NOMO-1 treated with DMSO at 0.1 percent for 48 hours (cell line): ENCODE results near the gene HIKESHI.
A peak's percentile ranks its signal among the peaks of the same experiment; 100 is the strongest.
"Not testable (repeated sequence)": the region's sequence is repeated elsewhere in the genome, so short reads cannot be mapped to it uniquely, and the experiment has no call there.

ENCODE experiments used
- DNase-seq: peaks from one replicate; lab custom pipeline; 2025; ENCODE audit not compliant: unreplicated experiment; lab: John Stamatoyannopoulos, UW

Gene HIKESHI, protein sequence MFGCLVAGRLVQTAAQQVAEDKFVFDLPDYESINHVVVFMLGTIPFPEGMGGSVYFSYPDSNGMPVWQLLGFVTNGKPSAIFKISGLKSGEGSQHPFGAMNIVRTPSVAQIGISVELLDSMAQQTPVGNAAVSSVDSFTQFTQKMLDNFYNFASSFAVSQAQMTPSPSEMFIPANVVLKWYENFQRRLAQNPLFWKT

DNA sequence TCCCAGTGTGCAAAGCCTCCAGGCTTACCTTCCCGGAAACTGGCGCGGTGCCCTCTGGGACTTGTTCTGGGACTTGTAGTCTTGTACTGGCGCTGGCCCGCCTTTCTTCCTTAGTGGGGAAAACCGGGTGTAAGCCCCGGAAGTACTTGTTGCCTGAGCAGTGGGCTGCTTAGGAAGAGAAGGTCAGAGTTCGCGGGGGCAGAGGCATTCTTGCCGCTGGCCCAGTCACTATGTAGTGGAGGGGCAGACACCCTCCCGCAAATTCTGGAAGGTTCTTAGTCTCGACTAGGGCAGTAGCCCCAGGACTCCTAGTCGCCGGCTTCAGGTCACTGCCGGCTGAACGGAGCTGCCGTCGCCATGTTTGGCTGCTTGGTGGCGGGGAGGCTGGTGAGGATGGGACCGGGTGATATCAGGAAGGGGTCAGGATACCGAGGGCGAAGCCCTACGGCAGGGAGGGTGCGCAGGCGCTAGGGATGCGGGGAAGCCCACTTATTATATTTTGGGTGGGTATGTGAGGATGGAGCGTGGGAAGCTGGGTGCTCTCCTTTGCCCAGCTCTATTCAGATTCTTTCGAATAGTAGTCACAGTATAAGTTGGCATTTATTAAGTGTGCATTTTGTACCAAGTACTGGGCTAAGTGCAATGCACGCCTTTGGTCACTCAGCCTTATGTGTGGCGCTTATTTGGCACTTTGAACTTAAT, at the start of gene HIKESHI:
TSS of gene HIKESHI (plus strand) at position 149 of the 702 bp plus-strand sequence. CDS start at position 358, 209 bp downstream.
- DNase-seq: peak; percentile 94

- no peak for DNase-seq
Observed at GRCh38 chr11:86255896-86256295, 46.1 kb upstream of the HIKESHI start.

DNA sequence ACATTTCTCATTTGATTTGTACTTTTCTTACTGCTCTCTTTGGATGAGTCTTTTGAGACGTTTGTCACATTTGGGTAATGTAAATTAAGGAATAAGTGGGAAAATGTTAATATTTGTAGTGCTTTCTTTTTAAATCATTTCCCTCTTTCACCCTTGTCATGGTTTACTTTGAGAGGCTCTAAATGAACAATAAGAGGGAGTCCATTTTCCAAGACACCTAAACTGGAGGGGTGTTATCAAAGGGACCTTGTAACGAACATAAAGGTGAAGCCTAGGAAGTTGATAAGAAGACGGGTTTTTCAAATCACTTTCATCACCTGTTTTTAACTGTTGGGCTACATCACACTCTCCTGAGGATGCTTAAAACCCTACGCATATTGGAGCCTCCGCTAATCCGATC, 45.4 kb upstream of the HIKESHI start:
- DNase-seq: no peak

DNA sequence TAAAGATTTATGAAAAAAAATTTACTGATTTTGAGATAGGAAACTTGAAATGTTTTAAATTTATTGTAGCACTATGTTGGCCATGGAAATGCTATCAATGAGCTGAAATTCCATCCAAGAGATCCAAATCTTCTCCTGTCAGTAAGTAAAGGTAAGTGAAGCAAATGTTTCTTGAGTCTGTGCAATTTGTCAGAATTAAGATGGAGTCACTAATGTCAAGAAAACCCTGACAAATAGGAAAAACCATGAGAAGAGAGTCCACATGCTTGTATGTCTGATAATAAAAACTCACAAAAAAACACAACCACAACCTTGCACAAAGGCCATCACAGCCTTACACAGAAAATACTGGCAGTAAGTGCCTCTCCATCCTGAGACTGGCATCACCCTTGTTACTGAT, 44.6 kb upstream of the HIKESHI start:
- DNase-seq: no peak

DNA sequence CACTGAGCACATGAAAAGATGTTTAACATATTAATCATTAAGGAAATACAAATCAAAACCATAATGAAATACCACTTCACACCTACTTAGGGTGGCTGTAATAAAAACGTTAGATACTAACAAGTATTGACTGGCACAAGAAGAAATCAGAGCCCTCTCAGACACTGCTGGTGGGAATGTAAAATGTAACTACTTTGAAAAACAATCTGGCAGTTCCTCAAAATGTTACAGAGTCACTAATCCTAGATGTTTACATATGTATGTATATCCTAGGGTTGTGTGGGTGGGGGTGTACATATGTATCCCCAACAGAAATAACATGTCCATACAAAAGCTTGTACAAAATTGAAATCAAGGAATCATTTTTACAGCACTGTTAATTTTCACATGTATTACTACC, 42.3 kb upstream of the HIKESHI start:
- DNase-seq: no peak

GRCh38 chr11:86261328-86261727, 40.7 kb upstream of the HIKESHI start:
- no peak for DNase-seq

DNA sequence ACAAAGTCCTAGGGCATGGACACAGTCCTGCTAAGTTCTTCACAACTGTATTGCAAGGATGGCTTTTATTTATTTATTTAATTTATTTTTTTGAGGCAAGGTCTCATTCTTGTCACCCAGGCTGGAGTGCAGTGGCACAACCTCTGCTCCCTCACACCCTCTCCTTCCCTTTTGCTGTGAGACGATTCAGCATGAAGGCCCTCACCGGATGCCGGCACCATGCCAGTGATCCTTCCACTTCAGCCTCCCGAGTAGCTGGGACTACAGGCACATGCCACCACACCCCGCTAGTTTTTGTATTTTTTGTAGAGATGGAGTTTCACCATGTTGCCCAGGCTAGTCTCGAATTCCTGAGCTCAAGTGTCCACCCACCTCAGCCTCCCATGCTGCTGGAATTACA, 39.7 kb upstream of the HIKESHI start:
- no peak for DNase-seq

DNA sequence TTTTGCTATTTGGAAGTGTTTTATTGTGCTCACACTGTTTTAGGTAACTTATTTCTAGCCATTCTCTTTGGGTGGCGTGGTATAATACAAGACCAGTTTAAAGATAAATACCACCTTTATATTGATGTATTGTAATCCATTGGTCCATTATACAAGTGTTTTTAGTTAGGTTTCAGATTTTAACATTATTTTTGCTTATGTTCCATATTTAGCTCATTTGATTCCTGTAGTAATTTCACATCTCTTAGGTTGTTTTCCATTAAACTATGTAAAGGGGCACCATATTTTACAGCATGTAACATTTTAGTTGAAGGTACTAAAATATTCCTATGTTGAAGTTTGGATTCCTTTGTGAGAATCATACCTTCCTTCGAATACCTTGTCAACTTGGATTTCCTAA, 37.4 kb upstream of the HIKESHI start:
- no peak for DNase-seq

GRCh38 chr11:86265194-86265593, 36.8 kb upstream of the HIKESHI start:
- DNase-seq: no peak

GRCh38 chr11:86269645-86270044, 32.4 kb upstream of the HIKESHI start:
- DNase-seq: no peak

DNA sequence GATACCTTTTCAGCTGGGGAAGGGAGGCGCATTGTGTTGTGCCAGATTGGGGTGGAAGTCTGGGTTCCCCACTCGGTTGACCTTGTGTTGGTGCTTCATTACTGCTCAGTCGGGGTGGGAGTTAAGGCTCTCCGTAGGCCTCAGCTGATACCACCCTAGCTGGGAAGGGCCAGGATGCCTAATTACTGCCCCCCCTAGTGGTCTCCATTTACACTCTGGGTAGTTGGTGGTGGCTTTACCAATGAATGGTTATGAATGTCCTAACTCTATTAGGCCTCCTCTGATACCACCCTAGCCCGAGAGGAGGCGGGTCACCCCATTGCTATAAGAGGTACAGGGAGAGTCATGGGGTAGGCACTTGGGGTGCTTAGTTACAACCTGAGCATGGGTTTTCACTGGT, 27.5 kb upstream of the HIKESHI start:
- DNase-seq: no peak

- no peak for DNase-seq
Observed at GRCh38 chr11:86274999-86275398, 27.0 kb upstream of the HIKESHI start.

- DNase-seq: no peak
Observed at GRCh38 chr11:86275493-86276370, 26.3 kb upstream of the HIKESHI start.

GRCh38 chr11:86277741-86278140, 24.3 kb upstream of the HIKESHI start:
- no peak for DNase-seq

- DNase-seq: no peak
Observed at GRCh38 chr11:86278226-86278625, 23.8 kb upstream of the HIKESHI start.

DNA sequence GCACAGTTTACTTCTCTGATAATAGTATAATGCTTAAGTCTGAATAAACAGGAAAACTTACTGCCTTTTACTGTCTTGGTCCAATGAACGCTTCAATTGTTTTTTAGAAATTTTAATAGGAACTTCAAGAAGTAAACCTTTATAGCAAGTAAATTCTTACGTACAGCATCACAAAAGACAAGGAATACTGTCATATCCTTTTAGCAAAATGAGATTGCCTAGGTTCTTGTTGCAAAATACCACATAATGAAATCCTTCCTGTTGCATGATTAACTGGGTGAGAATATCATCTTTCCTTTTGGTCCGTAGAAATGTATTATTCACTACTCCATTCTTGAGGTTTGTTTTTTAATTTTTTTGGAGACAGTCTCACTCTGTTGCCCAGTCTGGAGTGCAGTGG, 22.3 kb upstream of the HIKESHI start:
- no peak for DNase-seq

DNA sequence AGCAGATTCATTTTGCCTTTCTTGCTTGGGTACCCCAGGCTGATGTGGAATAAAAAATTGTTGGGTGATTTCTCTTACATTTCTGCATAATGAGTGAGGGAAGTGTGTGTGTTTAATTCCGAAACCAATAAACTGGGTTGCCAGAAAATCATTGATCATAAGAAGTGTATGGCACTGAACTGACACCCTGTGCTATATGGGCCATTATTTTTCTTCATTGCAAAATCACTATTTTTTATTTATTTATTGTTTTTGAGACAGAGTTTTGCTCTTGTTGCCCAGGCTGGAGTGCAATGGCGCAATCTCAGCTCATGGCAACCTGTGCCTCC, 14.6 kb upstream of the HIKESHI start:
- no peak for DNase-seq

DNA sequence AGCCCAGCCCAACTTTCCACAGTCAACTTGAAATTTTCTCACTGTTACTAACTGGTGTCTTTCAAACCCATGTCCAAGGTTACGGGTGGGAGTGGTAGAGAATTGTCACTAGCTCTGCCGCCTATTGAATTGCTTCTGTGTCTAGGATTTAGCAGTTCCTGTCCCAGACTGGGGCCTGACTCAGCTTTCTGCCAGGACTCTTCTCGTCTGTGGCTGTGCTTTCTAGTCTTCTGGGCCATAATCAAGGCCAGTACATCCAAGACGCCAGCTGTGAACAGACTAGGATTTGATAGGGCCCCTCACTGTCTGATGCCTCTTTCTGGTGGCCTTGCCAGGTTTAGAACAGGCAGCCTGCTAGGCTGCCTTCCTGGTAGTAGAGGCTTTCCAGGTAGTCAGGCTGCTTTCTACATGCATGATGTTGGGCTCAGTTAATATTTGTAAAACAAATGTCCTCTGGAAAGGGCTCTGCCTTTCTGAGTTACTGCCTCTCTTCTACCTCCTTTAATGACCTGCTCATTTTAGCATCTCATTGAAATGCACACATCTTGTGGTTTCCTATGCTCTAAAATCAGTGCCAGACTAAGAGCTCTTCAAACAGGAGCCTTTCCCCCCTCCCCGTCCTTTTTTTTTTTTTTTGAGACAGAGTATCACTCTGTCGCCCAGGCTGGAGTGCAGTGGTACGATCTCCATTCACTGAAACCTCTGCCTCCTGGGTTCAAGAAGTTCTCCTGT, 13.1 kb upstream of the HIKESHI start:
- no peak for DNase-seq

DNA sequence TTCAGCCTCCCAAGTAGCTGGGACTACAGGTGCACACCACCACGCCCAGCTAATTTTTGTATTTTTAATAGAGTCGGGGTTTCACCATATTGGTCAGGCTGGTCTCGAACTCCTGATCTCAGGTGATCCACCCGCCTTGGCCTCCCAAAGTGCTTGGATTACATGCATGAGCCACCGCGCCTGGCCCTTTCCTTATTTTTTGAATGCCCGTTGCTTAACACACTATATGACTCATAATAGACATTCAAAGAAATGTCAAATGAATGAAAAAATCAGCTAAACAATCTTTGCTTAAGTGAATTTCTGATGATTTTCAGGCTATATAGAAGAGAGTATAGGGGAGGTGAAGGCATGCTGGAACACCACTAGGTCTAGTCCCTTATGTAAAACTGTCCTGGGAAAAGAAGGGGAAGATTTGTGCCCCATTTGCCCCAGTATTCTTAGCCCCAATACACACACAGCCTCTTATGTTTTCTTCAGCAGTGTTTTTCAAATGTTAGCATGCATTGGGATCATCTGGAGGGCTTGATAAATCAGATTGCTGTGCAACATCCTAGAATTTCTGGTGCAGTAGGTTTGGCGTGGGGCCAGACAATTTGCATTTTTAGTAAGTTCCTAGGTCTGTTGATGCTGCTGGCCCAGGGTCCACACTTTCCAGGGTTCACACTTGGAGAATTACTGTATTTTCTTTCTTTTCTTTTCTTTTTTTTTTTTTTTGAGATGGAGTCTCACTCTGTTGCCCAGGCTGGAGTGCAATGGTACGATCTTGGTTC, 12.3 kb upstream of the HIKESHI start:
- DNase-seq: not testable (repeated sequence)

- peak; percentile 34 for DNase-seq
Observed at GRCh38 chr11:86291466-86292262, 10.4 kb upstream of the HIKESHI start.
